GM10266 (cell line): Measurements from ENCODE around the gene ADCY7.

Experiments used
- DNase-seq: peaks from one replicate; pipeline ENCODE4 v3.0.0; 2012; ENCODE audit errors: extremely low spot score
- CTCF ChIP-seq: IDR thresholded peaks from 2 replicates; pipeline ENCODE4 v1.5.1; 2012; ENCODE audit warnings: mild to moderate bottlenecking, low read depth; ENCODE audit not compliant: control insufficient read depth, insufficient read depth; ENCODE audit errors: missing control alignments

Gene ADCY7

GRCh38 chr16:50278251-50278650 is 11.9 kb downstream of the ADCY7 start:
- no peak for DNase-seq
- no peak for TF ChIP-seq CTCF

- DNase-seq = no peak
- TF ChIP-seq CTCF = no peak
Measured at GRCh38 chr16:50279504-50279865, 13.1 kb downstream of the ADCY7 start.

GRCh38 chr16:50280932-50281331 is 14.6 kb downstream of the ADCY7 start:
- TF ChIP-seq CTCF = no peak
- no peak for DNase-seq

- no peak for TF ChIP-seq CTCF
- DNase-seq = no peak
Measured at GRCh38 chr16:50281391-50282009, 15.1 kb downstream of the ADCY7 start.

- TF ChIP-seq CTCF = no peak
- DNase-seq = peak; percentile 72
Measured at GRCh38 chr16:50282010-50282538, 15.7 kb downstream of the ADCY7 start.

- DNase-seq = no peak
- TF ChIP-seq CTCF = no peak
Measured at GRCh38 chr16:50282955-50283631, 16.7 kb downstream of the ADCY7 start.
